Choroid plexus epithelial cell (primary cell): ENCODE measurements around the gene SOX8.
"Not testable (repeated sequence)": the region's sequence is repeated elsewhere in the genome, so short reads cannot be mapped to it uniquely, and the experiment has no call there.

Source experiments
- DNase-seq: peaks from one replicate; pipeline ENCODE4 v3.0.0-alpha.2; 2010; ENCODE audit warnings: low read depth
- H3K4me3 ChIP-seq: 2 replicates; pipeline ENCODE4 v1.5.1; 2011; ENCODE audit warnings: low read depth, mild to moderate bottlenecking, control low read depth, low read length, moderate library complexity
- CTCF ChIP-seq: conservative IDR thresholded peaks from 2 replicates; pipeline ENCODE4 v1.5.1; 2011; ENCODE audit warnings: low read depth, mild to moderate bottlenecking, control low read depth, inconsistent platforms, low read length, moderate library complexity

SOX8 gene

GRCh38 chr16:1019231-1020090, 37.9 kb downstream of the SOX8 start:
- peak overlapping the region; percentile 25 for H3K4me3 ChIP-seq
- no peak for TF ChIP-seq CTCF
- DNase-seq, result peak; percentile 48

GRCh38 chr16:1020091-1020399, 38.5 kb downstream of the SOX8 start:
- no peak for DNase-seq
- no peak overlapping the region for H3K4me3 ChIP-seq
- no peak for TF ChIP-seq CTCF

GRCh38 chr16:1020591-1020990, 39.0 kb downstream of the SOX8 start:
- DNase-seq, result no peak
- TF ChIP-seq CTCF, result no peak

GRCh38 chr16:1021553-1022160, 40.1 kb downstream of the SOX8 start:
- H3K4me3 ChIP-seq, result no peak overlapping the region
- no peak for TF ChIP-seq CTCF
- no peak for DNase-seq

More at GRCh38 chr16:1020591-1020990, 39.0 kb downstream of the SOX8 start:
- H3K4me3 ChIP-seq, result no peak overlapping the region

- TF ChIP-seq CTCF, result no peak
- no peak for DNase-seq
- H3K4me3 ChIP-seq, result no peak overlapping the region
These were observed 40.9 kb downstream of the SOX8 start for GRCh38 chr16:1022466-1022865.

GRCh38 chr16:1024138-1024537, 42.6 kb downstream of the SOX8 start:
- no peak for TF ChIP-seq CTCF

GRCh38 chr16:1025183-1025809, 43.7 kb downstream of the SOX8 start:
- not testable (repeated sequence) for H3K4me3 ChIP-seq
- DNase-seq, result peak; percentile 21

More at GRCh38 chr16:1024138-1024537, 42.6 kb downstream of the SOX8 start:
- no peak overlapping the region for H3K4me3 ChIP-seq
- DNase-seq, result no peak
